ENCODE data around the gene FOXP1. TPM values are rescaled to one million over a fixed set of nuclear protein-coding genes. Genes with fewer than 3 reads are reported as not detected.

The FOXP1 gene
- total RNA-seq, 4 donors from 2014 or later = 103 to 173 (median 140) TPM

DNA sequence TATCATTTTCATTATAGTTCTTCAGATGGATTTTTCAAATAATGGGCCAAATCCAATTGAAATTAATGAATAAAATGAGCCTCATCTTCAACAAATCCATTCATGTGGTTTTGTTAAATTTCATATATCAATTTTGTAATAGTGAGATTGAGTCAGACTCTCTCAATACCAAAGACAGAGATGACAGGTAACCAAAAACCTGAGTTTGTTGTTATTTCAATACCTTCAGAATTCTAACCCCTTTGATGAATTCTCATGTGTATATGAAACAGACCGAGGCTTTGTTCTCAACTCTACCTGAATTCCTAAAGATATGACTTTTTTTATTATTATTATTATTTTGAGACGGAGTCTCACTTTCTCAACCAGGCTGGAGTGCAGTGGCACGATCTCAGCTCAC lies 92.8 kb downstream of the FOXP1 start:
- peak overlapping the region in 1 of 4 donors; percentile 55 for H3K27ac ChIP-seq
- TF ChIP-seq, protein P1, sequence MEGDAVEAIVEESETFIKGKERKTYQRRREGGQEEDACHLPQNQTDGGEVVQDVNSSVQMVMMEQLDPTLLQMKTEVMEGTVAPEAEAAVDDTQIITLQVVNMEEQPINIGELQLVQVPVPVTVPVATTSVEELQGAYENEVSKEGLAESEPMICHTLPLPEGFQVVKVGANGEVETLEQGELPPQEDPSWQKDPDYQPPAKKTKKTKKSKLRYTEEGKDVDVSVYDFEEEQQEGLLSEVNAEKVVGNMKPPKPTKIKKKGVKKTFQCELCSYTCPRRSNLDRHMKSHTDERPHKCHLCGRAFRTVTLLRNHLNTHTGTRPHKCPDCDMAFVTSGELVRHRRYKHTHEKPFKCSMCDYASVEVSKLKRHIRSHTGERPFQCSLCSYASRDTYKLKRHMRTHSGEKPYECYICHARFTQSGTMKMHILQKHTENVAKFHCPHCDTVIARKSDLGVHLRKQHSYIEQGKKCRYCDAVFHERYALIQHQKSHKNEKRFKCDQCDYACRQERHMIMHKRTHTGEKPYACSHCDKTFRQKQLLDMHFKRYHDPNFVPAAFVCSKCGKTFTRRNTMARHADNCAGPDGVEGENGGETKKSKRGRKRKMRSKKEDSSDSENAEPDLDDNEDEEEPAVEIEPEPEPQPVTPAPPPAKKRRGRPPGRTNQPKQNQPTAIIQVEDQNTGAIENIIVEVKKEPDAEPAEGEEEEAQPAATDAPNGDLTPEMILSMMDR (IDR thresholded peaks at IDR 0.05) = no peak
- TF ChIP-seq POLR2A (IDR thresholded peaks at IDR 0.05) = no peak
- H3K9me3 ChIP-seq = peaks cover 0 to 7% (median 0%) of the 10 kb centered on the region in 4 donors
- H3K4me1 ChIP-seq = peaks cover 0 to 2% (median 0%) of the 10 kb centered on the region in 4 donors
- no peaks in the 10 kb centered on the region for H3K27me3 ChIP-seq
- no peak overlapping the region for H3K4me3 ChIP-seq
- H3K36me3 ChIP-seq = peaks cover 0 to 26% (median 0%) of the 10 kb centered on the region in 3 donors
- DNase-seq = no peak

DNA sequence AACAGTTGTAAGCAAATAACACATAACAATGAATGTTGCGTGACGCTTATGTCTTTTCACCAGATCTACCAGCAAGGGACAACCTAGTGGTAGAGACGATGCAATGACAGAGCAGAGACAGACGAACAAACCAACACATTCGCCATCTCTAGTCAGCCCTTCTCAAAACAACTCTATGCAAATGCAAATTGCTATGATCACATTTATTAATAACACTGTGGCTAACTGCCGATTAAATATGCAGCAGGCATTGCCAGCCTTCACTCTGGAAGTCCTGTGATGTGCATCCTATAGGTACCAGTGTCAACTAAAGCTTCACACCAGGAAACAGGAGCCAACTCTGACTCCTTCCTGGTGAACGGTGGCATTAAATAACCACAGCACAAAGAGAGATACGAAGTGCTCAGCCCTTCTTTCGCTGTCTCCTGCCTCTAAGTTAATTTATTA lies 94.2 kb downstream of the FOXP1 start:
- peak overlapping the region in 1 of 4 donors; percentile 3 for H3K27ac ChIP-seq
- no peak overlapping the region for H3K4me3 ChIP-seq
- no peaks in the 10 kb centered on the region for H3K27me3 ChIP-seq
- DNase-seq = no peak
- H3K9me3 ChIP-seq = peaks cover 0 to 7% (median 0%) of the 10 kb centered on the region in 4 donors
- peaks cover 0 to 26% (median 0%) of the 10 kb centered on the region in 3 donors for H3K36me3 ChIP-seq
- TF ChIP-seq, protein P1 (IDR thresholded peaks at IDR 0.05) = no peak
- TF ChIP-seq POLR2A (IDR thresholded peaks at IDR 0.05) = no peak
- H3K4me1 ChIP-seq = no peaks in the 10 kb centered on the region

DNA sequence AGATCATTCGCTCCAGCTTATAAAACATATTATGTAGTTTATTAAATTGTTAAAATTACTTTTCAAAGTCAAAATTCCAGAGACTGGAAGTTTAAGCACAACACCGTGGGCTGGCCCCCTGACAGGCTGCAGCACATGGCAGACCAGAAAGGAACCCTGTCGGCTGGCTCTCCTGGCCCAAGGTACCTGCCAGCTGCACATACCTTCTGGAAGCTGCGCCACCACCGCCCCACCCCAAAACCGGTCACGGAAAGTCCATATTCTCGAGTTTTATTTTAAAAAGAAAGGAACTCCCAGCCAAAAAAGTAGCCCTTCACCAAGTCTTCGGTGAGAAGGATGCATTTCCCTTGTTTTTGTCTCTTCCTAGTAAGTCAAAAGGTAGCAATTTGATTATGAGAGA lies 94.6 kb downstream of the FOXP1 start:
- DNase-seq = no peak
- TF ChIP-seq POLR2A (IDR thresholded peaks at IDR 0.05) = no peak
- TF ChIP-seq, protein P1 (IDR thresholded peaks at IDR 0.05) = no peak
- Histone ChIP-seq H3K9me3 (peaks cover 0 to 7% (median 0%) of the 10 kb centered on the region in 4 donors), H3K4me3 (no peak overlapping the region), H3K36me3 (peaks cover 0 to 26% (median 0%) of the 10 kb centered on the region in 3 donors), H3K27ac (no peak overlapping the region), H3K27me3 (no peaks in the 10 kb centered on the region), H3K4me1 (no peaks in the 10 kb centered on the region)

DNA sequence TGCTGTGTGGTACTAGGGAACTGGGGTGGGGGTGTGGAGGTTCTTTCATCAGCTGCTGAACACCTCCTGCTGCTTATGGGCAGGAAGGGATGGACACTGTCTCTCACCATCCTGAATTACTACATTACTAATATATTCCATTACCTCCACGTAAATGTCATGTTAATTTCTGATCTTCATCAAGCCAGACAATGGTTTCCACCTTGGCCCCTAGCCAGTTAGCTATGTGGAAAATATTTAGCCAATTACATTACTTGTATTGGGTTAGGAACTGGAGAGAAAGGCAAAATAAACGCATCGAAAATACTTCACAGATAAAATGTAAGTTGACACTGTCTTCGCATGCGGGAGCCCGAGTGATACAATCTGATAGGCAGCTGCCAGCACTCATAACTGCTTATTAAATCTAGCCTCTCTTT lies 95.1 kb downstream of the FOXP1 start:
- Histone ChIP-seq H3K4me1 (no peaks in the 10 kb centered on the region), H3K9me3 (peaks cover 0 to 7% (median 0%) of the 10 kb centered on the region in 4 donors), H3K27ac (no peak overlapping the region), H3K4me3 (no peak overlapping the region), H3K36me3 (peaks cover 0 to 25% (median 0%) of the 10 kb centered on the region in 3 donors), H3K27me3 (no peaks in the 10 kb centered on the region)
- no peak for DNase-seq
- TF ChIP-seq, protein P1 (IDR thresholded peaks at IDR 0.05) = no peak
- TF ChIP-seq POLR2A (IDR thresholded peaks at IDR 0.05) = no peak

DNA sequence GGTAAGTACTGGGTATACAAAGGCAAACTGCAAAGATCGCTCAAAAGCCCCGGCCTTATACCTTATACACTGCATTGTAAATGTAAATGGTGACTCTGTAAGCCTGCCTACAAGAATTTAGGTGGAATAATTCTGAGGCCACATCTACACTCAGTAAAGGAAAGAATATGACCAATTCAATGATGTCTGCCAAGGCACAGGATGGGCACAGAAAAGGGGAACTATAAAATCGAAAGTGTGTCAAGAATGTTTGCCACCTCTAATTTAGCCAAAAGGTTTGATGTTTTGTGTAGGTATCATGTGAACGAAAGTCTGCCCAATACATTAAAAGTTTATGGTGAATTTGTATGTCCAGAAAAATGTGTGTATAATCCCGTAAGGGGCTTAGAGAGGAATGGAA lies 96.1 kb downstream of the FOXP1 start:
- Histone ChIP-seq H3K4me1 (no peaks in the 10 kb centered on the region), H3K4me3 (no peak overlapping the region), H3K27me3 (no peaks in the 10 kb centered on the region), H3K27ac (peak overlapping the region in 1 of 4 donors; percentile 46), H3K36me3 (peaks cover 0 to 15% (median 0%) of the 10 kb centered on the region in 3 donors), H3K9me3 (peaks cover 0 to 7% (median 0%) of the 10 kb centered on the region in 4 donors)
- TF ChIP-seq POLR2A (IDR thresholded peaks at IDR 0.05) = no peak
- TF ChIP-seq, protein P1 (IDR thresholded peaks at IDR 0.05) = no peak
- DNase-seq = no peak
